Renal cortical epithelial cell (primary cell): ENCODE data around the gene CGB5. TPM values are rescaled to one million over a fixed set of nuclear protein-coding genes. Genes with fewer than 3 reads are reported as not detected.
"Not testable (repeated sequence)": the region's sequence is repeated elsewhere in the genome, so short reads cannot be mapped to it uniquely, and the experiment has no call there.

Experiments
- DNase-seq: peaks from one replicate; pipeline ENCODE4 v3.0.0-alpha.2; 2011; ENCODE audit warnings: low read depth
- total RNA-seq: library from RNA; depleted of rRNA; stranded (reverse); fragments of >200 nt; gene quantifications from 2 replicates; pipeline ENCODE4 v1.2.3, GENCODE V29; 2014

Gene CGB5
- total RNA-seq, result not detected in 2 replicates

DNA sequence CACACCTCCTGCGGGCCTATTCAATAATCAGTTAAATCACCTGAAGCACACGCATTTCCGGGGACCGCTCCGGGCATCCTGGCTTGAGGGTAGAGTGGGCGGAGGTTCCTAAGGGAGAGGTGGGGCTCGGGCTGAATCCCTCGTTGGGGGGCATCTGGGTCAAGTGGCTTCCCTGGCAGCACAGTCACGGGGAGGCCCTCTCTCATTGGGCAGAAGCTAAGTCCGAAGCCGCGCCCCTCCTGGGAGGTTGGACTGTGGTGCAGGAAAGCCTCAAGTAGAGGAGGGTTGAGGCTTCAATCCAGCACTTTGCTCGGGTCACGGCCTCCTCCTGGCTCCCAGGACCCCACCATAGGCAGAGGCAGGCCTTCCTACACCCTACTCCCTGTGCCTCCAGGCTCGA, at the start of gene CGB5:
CGB5 (plus strand) TSS at position 301 of the 400 bp plus-strand sequence. CDS start 362 bp downstream, outside the sequence.
- DNase-seq, result not testable (repeated sequence)

DNA sequence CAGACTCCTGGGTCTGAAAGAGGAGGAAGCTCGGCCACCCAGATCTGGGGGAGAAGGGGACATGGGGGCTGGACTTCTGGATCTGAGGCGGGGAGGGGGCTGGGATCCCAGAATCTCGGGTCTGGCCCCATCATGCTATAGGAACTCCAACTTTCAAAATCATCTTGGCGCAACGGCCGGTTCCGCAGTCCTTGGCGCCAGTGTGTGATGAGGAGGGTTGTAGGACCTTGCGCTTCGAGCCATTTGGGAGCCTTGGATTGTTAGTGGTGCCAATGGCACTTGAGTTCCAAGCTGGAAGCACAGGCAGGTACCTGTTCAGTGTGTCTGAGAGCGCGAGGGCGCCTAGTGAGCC, 49.6 kb upstream of the CGB5 start:
- DNase-seq, result no peak

DNA sequence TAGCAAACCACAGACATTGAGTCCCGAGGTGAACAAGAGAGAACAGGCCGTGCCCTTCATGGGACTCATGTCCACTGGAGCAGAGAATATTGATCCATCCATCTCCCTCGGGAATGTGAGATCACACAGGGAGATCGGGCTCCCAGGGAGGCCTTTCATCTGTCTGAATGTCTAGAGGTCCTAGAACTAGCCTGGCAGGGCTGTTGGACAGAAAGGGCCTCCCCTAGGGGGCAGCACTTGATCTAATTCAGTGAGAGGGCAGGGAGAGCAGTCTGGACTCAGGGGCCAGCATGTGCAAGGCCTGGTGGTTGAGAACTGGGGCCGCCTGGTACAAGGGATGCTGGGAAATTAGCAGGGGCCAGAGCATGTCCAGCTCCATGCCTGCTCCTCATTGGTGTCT, 45.7 kb upstream of the CGB5 start:
- peak; percentile 54 for DNase-seq

DNA sequence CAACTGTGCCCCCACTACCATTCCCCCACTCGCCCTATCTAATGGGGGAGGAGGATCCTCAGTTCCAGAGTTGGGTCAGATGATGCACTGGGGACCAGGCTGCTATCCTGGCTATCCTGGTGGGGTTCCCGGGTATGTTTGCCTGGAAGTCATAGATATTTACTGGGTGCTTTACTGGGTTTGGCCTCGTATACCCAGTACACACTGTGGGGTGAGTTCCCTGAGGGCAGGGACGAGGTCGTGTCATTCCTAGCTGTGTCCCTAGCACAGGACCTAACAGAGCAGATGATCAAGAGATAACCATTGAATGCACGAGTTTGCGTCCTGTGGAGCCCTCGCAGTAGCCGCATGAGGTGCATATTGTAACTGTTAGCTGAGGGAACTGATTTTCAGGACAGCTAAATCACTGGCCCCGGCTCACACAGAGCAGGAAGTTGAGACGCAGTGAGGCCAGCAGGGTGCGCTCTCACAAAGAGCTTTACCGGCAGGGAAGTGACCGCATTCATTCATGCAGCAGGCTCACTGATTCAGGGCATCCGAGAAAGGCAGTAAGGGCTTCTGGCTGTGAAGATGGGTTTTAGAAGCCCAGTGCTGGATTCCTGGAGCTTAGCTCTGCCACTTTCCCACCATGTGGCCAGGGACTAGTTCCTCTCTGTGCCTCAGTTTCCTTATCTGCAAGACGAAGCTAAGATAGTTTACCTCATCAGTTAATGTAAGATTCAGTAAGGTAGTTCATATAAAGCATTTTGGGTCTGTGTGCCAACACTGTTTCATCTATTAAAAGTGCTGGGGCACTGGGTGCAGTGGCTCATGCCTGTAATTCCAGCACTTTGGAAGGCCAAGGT, 43.9 kb upstream of the CGB5 start:
- peak; percentile 49 for DNase-seq

DNA sequence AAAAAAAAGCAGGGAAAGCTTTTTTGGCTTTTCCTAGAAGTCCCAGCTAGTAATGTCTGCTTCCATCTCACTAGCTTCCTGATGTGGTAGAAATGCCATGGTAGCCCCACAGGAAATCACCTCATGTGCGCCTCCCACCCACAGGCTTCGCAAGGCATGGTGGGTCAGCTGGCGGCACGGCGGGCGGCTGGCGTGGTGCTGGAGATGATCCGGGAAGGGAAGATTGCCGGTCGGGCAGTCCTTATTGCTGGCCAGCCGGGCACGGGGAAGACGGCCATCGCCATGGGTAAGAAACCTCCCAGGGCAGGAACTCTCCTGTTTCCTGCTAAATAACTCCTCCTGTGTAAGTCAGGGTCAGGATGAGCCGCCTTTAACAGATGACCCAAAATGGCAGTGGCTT, 39.5 kb upstream of the CGB5 start:
- DNase-seq, result no peak

DNA sequence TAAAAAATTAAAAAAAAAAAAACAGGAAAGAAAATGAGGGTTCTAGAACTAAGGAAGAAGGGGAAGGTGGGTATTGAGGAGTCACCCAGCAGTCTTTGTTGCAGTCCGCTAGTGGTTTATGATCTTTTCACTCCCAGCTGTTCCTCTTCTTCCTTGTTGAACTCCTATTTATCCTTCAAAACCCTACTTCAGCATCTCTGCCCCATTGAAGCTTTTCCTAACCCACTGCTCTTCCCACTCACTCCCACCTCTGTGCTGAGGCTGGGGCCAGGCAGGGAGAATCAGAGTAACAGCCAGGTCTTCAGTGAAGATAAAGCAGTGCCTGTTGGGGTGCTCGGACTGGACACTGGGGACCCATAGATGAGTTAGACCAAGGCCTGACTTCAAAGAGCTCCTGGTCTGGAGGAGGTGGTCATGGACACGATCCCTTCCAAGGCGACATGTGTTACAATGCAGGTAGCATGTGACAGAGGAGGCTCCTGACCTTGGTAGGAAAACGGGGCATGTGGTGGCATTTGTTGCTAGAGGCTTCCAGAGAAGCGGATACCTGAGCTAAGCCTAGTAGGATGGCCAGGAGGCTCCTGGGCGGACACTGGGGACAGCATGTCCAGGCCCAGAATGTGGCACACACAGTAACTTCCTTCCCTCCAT, 38.6 kb upstream of the CGB5 start:
- no peak for DNase-seq

DNA sequence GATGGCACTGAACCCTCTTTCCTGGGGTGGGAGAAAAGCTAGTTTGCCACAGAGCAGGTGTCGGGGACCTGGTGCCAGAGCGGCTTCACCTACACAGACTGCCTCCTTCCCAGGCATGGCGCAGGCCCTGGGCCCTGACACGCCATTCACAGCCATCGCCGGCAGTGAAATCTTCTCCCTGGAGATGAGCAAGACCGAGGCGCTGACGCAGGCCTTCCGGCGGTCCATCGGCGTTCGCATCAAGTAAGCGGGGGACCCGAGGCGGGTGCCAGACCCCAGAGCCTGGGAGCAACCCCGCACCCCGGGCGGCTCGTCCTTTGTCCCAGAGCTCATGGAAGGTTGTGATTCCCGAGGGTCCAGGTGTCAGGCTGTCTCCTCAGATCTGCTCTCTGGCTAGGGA, 36.7 kb upstream of the CGB5 start:
- no peak for DNase-seq

DNA sequence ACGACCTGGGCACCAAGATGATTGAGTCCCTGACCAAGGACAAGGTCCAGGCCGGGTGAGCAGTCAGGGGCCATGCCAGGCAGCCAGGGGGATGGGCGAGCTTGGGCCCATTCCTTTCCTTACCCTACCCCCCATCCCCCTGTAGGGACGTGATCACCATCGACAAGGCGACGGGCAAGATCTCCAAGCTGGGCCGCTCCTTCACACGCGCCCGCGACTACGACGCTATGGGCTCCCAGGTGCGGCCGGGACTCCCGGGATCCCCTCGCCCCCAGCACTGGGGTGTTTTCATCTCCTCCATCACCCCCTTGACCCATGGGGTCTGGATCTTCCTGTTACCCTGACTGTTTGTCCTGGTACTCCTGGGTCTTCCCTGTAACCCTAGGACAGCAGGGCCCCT, 33.8 kb upstream of the CGB5 start:
- DNase-seq, result no peak

DNA sequence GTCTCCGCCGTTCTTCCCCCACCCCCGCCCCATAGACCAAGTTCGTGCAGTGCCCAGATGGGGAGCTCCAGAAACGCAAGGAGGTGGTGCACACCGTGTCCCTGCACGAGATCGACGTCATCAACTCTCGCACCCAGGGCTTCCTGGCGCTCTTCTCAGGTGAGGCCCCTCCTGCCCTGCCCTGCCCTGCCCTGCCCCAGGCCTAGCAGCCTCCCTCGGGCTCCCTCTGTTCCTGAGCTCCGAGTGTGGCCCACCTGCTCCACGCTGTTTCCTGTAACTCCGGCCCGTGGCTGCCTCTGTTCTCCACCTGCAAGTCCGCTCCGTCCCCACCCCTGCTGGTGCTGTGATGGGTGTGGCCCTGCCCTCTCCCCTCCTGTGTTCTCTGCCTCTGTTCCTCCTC, 33.2 kb upstream of the CGB5 start:
- DNase-seq, result no peak

DNA sequence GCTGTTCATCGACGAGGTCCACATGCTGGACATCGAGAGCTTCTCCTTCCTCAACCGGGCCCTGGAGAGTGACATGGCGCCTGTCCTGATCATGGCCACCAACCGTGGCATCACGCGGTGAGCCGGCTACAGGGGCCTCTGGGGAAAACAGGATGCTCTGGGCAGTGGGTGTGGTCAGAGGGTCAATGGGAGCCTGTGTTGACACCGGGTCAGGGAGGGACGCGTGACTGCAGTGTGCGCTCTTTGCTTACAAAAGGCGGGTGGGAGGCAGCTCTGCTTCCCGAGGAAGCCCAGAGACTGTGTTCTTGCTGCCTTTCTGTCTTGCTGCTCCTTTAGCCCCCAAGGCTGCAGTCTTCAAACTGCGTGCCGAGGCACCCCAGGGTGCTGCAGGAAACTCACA, 32.5 kb upstream of the CGB5 start:
- no peak for DNase-seq

DNA sequence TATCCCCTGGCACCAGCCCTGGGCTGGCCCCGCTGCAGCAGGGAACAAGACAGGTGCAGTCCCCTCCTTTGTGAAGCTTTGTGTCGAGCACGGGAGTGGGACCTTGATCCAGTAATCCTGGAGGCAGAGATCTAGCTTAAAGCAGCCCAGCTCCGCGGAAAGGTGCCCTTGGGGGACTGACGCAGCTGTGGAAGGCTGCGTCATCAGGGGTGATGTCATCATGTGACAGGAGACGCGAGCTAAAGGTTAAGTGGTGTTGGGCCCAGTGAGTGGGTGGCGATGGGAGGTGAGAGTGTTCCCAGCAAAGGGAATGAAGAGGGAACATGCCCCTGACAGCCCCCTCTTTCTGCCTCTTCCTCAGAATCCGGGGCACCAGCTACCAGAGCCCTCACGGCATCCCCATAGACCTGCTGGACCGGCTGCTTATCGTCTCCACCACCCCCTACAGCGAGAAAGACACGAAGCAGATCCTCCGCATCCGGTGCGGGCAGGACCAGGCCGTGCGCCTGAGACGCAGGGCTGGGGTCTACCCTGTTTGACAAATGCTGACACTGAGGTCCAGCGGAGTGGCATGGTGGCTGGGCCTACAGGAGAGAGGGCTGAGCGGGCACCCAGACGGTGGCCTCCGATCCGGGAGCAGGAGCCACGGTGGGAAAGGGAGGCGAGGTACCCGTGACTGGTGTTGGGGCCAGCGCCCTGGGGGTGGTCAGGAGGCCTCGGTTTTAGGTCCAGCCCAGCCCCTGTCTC, 29.4 kb upstream of the CGB5 start:
- no peak for DNase-seq

DNA sequence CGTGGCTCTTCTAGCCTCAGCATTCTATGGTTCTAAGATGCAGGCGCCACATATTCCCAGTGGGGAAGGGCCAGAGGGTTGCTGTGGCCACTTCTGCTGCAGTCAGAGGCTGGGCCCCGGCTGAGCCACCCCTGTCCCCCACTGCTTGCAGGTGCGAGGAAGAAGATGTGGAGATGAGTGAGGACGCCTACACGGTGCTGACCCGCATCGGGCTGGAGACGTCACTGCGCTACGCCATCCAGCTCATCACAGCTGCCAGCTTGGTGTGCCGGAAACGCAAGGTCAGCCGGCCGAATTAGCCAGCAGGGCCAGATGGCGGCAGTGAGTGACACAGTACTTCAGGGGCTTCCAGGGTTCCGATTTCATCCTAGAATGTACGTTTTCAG, 28.8 kb upstream of the CGB5 start:
- no peak for DNase-seq

DNA sequence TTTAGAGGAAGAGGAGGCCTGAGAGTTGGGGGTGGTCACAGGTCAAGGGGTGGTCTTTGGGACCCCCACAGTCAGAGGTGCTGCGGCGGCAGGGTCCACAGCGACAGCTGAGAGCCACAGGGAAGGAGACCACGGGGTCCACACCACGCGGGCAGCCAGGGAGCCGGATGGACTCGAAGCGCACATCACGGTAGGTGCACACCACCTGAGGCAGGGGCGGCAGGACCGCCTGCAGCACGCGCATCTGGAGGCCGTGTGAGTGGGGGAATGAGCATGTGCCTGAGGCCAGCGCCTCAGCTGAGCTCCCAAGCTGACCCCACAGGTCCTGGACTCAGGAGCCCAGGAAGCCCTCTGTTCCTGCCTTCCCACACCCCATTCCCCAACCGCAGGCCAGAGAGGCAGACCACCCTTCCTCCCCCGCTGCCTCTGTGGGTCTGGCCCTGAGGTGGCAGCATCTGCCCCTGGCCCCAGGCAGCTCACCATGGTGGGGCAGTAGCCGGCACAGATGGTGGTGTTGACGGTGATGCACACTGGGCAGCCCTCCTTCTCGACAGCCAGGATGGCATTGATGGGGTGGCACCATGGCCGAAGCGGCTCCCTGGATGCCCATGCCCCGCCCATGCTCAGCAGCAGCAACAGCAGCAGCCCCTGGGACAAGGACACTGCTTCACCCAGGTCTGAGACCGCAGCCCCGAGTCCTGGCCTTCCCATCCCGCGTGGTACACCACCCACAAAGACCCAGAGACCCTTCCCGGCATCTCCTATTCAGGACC, 27.4 kb upstream of the CGB5 start:
- no peak for DNase-seq

DNA sequence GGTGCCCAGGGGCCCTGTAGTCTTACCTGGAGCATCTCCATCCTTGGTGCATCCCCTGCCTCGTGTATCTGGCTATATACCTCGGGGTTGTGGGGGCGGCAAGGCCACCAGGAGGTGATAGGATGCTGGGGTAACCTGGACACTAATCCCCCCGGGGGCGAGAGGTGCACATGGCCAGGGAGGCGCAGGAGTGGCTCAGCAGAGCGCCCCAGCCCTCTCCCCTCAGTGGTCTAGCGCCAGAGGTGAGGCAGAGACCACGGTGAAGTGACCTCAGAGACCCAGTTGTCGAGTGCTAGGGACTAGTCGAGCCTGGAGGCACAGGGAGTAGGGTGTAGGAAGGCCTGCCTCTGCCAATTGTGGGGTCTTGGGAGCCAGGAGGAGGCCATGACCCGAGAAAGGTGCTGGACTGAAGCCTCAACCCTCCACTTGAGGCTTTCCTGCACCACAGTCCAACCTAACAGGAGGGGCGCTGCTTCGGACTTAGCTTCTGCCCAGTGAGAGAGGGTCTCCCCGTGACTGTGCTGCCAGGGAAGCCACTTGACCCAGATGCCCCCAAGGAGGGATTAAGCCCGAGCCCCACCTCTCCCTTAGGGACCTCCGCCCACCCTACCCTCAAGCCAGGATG, 26.5 kb upstream of the CGB5 start, which contains the start of gene LHB:
LHB (minus strand) TSS at position 51 of the 625 bp plus-strand sequence; CDS start at position 41, 10 bp downstream.
- DNase-seq, result no peak

DNA sequence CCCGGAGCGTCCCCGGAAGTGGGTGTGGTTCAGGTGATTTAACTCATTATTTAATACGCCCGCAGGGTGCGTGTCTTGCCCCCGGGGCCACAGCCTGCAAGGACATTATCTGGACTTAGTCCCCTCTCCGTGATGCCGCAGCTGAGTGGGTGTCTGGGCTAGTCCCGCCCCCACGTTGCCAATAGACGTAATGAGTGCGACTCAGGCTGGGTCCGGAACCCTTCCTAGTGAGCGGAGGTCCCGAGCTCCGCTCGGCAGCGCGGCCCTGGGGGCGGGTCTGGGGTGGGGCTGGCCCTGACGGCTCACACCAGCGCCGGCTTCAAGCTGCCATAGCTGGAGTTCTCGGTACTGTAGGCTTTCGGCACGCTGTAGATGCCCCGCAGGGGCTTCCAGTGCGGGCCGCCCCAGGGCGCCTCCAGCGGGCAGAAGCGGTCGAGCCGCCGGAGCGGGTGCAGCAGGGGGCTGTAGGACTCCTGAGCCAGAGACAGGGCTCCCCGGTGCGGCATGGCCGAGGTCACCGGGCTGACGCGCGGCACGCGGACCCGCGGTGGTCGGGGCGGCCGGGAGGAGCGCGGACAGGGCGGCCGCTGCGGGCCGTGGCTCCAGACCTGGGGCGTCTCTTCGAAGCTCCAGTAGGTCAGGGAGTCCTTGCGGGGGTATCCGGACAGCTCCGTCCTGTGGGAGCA, 25.8 kb upstream of the CGB5 start:
- no peak for DNase-seq

DNA sequence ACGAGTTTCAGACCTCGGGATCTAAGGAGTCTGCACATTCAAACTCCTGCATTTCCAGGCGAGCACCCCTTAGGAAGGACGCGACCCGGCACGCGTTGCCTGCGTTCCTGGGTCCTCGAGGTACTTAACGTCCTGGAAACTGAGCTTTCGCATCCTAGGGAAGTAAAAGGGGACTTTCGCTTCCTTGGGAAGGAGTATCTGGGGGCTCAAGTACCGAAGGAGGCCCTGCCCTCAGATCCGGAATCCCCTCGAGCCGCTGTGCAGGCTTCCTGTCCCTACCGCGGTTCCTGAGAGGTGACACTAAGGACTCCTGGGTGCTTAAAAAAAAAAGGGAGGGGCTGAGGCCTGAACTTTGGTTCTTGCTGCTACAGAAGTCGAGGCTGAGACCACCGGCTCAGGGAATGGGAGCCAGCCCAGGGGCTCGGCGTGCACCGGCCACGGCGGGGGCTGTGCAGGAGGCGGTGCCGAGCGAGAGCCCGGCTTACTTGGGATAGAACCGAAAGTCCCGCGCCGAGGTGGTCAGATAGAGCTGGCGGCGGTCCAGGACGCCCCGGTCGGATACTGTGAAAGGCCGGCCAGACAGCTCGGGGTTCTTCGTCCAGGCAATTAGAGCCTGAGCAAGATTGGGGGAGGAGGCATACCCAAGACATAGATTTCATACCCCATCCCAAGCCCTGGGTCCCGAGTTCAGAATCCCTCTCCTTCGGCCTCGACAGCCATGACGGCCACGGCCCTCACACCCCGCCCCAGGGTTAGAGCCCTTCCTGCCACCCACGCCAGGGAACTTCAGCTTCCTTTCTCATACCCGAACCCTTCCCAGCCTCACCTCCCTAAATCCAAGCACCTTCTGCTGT, 25.0 kb upstream of the CGB5 start:
- not testable (repeated sequence) for DNase-seq

DNA sequence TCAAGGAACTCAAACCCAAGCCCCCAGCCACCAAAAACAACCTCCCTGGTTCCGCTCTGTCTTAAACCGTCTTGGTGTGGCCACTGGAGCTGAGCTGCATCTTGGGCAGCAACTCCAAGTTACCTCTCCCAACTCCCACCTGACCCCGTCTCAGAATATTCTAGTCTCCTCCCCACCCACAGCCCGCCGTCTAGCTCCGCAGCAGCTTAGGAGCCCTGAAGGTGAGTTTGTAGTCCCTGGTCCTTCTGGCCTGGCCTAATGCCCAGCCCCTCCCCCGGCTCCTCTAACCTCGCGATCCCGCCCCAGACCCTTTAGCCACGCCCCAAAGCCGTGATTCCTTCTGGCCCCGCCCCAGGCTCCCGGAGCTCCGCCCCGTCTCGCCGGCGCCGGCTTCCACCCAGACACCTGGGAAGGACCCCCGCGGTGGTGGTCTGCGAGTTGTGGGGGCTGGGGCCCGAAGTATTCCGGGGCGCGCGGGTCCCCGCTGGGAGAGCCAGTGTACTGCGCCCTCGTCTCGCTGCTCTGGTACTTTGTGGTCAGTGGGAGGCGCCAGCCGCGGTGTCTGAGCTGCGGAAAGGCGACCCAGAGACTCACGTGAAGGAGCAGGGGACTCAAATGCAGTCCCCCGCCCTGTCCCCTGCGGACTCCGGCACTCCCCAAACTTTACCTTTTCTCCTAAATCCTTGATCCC, 24.3 kb upstream of the CGB5 start:
- no peak for DNase-seq

DNA sequence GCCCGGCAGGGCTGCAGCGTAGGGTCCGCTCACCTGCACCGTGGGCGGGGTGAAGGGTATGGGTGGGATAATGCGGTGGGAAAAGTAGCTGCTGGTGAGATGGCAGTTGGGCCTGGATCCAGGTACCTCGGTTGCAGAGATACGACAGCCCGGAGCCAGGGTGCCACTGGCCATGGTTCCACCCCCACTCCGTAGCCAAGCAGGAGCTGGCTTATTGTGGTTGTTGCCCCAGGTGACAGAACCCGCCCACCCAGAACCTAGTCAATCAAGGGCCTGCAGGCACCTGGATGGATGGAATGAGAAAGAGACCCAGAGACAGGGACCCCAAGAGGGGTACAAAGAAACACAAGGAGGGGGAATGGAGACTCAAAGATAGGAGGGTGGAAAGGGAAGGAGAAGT, 23.3 kb upstream of the CGB5 start:
- DNase-seq, result no peak
